C4-2B (cell line): ENCODE results near the gene ANO3.

Experiments
- ZFX ChIP-seq: fragments of 450-650 bp; IDR thresholded peaks from 2 replicates; pipeline ENCODE4 v1.6.1; 2017
- TF ChIP-seq, protein P1 (sequence below): fragments of 450-650 bp; conservative IDR thresholded peaks from 2 replicates; pipeline ENCODE4 v1.5.1; 2017; ENCODE audit warnings: mild to moderate bottlenecking

DNA sequence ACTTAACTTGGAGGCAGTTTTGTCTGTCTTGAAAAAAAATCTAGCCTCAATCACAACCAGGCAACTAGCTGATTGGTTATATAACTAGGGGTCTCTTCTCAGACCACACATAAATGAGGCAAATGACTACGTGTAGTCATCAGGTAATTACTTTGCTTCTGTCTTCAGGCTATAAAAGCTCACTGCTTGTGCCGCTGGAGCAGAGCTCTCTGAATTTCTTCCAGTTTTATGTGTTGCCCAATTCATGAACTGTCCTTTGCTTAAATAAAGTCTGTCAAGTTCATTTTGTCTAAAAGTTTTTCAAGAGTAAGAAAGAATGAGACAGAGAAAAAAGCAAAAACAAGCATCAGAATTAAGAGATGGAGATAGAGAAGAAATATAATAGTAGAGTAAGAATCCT is 146.8 kb downstream of the ANO3 start:
- TF ChIP-seq, protein P1, sequence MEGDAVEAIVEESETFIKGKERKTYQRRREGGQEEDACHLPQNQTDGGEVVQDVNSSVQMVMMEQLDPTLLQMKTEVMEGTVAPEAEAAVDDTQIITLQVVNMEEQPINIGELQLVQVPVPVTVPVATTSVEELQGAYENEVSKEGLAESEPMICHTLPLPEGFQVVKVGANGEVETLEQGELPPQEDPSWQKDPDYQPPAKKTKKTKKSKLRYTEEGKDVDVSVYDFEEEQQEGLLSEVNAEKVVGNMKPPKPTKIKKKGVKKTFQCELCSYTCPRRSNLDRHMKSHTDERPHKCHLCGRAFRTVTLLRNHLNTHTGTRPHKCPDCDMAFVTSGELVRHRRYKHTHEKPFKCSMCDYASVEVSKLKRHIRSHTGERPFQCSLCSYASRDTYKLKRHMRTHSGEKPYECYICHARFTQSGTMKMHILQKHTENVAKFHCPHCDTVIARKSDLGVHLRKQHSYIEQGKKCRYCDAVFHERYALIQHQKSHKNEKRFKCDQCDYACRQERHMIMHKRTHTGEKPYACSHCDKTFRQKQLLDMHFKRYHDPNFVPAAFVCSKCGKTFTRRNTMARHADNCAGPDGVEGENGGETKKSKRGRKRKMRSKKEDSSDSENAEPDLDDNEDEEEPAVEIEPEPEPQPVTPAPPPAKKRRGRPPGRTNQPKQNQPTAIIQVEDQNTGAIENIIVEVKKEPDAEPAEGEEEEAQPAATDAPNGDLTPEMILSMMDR: no peak
- TF ChIP-seq ZFX: no peak
